GM12872 (cell line): ENCODE measurements around the gene OR4N2.

ENCODE experiments used
- TF ChIP-seq, protein P1 (sequence below): IDR thresholded peaks from 3 replicates; pipeline ENCODE4 v1.5.1; 2011; ENCODE audit warnings: low read depth, mild to moderate bottlenecking, low read length, moderate library complexity; ENCODE audit not compliant: insufficient read depth

OR4N2 gene

DNA sequence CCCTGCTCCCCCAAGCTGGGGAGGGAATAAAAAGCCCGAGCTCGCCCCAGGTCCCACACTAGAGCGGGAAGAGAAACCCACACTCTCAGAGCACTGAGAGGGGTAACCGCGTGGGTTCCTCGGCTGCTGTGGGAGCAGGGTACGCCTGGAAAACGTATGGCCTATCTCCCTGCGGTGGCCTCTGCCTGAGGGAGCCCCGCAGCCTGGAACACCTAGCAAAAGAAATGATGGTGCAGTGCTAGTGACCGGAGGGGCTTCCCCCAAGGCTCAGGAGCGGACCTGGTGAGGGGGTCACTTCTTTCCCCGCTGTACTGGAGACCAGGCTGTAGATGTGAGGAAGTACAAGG lies 2.5 kb upstream of the OR4N2 start:
- TF ChIP-seq, protein P1, sequence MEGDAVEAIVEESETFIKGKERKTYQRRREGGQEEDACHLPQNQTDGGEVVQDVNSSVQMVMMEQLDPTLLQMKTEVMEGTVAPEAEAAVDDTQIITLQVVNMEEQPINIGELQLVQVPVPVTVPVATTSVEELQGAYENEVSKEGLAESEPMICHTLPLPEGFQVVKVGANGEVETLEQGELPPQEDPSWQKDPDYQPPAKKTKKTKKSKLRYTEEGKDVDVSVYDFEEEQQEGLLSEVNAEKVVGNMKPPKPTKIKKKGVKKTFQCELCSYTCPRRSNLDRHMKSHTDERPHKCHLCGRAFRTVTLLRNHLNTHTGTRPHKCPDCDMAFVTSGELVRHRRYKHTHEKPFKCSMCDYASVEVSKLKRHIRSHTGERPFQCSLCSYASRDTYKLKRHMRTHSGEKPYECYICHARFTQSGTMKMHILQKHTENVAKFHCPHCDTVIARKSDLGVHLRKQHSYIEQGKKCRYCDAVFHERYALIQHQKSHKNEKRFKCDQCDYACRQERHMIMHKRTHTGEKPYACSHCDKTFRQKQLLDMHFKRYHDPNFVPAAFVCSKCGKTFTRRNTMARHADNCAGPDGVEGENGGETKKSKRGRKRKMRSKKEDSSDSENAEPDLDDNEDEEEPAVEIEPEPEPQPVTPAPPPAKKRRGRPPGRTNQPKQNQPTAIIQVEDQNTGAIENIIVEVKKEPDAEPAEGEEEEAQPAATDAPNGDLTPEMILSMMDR = no peak

DNA sequence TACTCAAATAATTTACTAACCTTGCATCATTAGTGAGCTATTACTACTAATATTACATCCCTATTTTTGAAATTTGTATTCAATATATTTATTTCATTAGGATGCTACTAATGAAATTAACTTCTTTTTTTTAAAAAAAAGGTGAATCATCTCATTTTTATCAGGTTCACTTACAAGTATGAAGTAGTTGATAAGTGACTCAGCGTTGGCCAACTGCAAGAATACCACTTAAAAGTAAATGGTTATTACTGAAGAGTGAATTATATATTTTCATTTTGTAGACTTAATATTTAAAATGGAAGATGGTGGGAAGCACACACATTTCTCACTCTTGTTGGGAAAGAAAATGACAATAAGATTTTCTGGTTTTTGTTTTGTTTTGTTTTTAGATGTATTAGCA lies 19.6 kb downstream of the OR4N2 start:
- TF ChIP-seq, protein P1 = no peak

DNA sequence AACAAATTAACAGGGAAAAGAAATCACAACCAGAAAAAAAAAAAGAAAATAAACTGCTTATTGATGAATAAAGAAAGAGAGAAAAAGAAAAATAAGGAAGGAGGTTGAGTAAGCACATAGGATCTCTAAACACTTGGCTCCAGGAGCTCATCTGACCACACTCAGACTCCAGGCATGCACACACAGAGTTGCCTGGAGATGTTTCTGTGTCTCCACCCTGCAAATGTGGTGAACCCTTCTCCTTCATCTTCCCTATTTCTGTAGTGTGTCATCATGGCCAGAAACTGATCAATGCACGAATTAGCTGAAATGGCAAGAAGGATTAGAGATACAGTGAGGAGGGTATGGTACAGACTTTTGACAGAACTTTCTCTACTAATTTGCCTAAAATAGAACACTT lies 20.2 kb downstream of the OR4N2 start:
- TF ChIP-seq, protein P1 = no peak

DNA sequence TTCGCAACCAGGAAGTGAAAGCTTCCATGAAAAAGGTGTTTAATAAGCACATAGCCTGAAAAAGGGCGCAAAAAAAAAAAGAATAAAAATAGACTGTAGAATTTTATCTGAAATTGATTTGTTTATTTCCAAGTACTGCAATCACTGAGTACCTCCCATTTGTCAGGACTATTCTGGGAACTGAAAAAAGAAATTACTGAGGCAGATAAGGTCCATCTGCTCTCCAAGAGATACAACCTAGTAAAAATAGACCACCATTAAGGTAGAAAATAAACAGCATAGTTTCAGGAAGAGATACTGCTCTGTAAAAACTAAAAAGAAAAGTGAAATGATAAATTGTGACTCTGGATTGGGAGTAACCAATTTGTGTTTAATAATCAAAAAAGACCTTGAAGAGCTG lies 24.7 kb downstream of the OR4N2 start:
- TF ChIP-seq, protein P1 = no peak

DNA sequence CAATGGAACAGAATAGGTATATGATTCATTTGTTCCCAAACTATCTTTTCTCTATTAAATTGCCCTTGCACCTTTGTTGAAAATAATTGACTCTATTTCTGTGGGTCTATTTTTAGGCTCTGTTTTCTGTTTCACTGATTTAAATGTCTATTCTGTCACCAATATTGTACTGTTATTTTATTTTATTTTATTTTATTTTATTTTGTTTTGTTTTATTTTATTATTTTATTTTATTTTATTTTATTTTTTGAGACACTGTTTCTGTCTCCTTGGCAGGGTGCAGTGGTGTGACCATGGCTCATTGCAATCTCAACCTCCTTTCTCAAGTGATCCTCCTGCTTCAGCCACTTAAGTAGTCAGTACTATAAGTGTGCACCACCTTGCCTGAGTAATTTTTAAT lies 34.9 kb downstream of the OR4N2 start:
- TF ChIP-seq, protein P1 = no peak

DNA sequence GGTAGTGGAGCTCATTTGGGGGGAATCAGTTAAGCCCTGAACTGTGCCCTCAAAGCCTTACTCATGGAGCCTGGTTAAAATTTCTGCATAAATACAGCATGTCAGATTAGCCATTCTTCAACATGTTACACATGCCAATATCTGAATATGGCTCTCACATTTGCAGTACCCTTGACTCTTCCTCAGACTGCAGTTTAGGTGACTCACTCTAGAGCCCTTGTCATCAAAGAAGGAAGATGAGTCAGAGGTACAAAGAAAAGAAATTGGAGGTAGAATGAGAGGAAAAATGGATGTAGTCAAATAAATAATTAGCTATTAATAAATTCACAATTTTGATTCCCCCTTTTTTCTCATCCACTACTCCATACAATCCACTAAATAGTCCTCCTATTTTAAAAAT lies 47.8 kb downstream of the OR4N2 start:
- TF ChIP-seq, protein P1 = no peak

DNA sequence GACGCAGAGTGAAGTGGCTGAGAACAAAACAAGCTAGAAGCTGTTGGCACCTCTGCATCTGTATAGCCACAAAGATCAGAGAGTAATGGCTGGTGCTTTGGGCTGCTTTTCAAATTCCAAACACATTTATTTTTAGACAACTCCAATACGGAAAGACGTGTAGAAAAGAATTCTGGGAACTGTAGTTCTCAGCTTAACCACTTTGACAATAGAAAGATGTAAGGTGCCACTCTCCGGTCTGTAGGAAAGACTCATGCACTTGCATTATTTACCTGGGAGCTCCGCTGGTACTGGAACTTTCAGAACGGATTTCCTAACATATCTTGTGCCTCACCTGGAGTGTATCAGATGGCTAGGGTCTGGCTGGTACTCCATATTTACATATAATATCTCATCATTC lies 69.6 kb downstream of the OR4N2 start:
- TF ChIP-seq, protein P1 = no peak

DNA sequence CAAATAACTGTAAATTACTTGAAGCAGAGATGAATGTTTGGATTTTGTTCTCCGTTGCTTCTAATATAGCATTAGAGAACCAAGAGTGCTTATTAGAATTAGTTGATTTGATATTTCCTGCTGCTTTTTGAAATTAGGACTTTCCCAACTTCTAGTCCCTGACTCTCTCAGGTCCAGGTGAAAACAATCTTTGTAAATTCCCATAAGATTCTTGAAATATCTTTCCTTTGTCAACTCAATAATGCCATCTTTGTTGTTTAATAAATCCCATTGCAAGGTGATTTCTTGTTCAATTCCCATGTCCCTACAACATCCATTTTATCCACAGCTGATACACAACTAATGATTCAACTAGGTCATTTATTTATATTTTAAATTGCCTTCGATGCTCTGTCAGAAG lies 71.3 kb downstream of the OR4N2 start, which contains the start of gene OR4K2:
Gene OR4K2 (plus strand): TSS at position 301 of the 400 bp plus-strand sequence. CDS start 1,126 bp downstream, outside the sequence.
- TF ChIP-seq, protein P1 = no peak
